ENCODE data around the gene MLLT6. TPM values are rescaled to one million over a fixed set of nuclear protein-coding genes. Genes with fewer than 3 reads are reported as not detected.

The MLLT6 gene
- total and polyA plus RNA-seq, 2 of the 13 experiments (the other 11 are each of a cell fraction or from before 2014, with no cell fraction given): 50.7 to 69.5 TPM

DNA sequence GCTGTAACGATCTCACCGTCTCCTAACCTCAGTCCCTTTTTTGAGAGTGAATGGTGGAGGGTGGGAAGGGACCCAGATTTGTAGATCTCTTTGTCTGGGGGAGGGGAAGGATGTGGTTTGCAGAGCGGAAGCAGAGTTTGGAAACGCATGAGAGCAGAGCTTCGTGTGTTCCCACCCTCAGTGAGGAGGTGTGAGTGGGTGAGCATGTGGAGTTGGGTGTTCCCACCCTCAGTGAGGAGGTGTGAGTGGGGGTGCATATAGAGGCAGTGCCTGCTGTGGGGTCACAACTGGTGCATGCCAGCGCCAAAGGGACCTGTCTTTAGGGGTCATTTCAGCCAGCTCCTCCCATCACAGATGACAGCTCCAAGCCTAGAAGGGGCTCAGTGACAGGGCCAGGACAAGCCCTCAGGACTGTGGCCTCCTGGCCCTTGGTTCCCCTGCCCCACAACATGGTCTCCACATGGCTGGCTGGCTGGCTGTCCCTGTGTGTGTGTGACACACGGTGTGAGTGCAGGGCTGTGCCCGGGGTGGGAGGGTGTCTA, 23.3 kb downstream of the MLLT6 start (continued):
- TF ChIP-seq, protein P1, sequence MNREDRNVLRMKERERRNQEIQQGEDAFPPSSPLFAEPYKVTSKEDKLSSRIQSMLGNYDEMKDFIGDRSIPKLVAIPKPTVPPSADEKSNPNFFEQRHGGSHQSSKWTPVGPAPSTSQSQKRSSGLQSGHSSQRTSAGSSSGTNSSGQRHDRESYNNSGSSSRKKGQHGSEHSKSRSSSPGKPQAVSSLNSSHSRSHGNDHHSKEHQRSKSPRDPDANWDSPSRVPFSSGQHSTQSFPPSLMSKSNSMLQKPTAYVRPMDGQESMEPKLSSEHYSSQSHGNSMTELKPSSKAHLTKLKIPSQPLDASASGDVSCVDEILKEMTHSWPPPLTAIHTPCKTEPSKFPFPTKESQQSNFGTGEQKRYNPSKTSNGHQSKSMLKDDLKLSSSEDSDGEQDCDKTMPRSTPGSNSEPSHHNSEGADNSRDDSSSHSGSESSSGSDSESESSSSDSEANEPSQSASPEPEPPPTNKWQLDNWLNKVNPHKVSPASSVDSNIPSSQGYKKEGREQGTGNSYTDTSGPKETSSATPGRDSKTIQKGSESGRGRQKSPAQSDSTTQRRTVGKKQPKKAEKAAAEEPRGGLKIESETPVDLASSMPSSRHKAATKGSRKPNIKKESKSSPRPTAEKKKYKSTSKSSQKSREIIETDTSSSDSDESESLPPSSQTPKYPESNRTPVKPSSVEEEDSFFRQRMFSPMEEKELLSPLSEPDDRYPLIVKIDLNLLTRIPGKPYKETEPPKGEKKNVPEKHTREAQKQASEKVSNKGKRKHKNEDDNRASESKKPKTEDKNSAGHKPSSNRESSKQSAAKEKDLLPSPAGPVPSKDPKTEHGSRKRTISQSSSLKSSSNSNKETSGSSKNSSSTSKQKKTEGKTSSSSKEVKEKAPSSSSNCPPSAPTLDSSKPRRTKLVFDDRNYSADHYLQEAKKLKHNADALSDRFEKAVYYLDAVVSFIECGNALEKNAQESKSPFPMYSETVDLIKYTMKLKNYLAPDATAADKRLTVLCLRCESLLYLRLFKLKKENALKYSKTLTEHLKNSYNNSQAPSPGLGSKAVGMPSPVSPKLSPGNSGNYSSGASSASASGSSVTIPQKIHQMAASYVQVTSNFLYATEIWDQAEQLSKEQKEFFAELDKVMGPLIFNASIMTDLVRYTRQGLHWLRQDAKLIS (CRISPR knock-in tag; IDR thresholded peaks at IDR 0.05): no peak
- no peak for TF ChIP-seq ZNF367 (CRISPR knock-in tag; IDR thresholded peaks at IDR 0.05; ENCODE audit: borderline replicate concordance)
- peak; percentile 50; the same call in 1 of the 2 replicates for TF ChIP-seq KDM2A (CRISPR knock-in tag; IDR thresholded peaks at IDR 0.05; ENCODE audit: borderline replicate concordance, low read depth)
- TF ChIP-seq HOXA5 (CRISPR knock-in tag; IDR thresholded peaks at IDR 0.05): no peak
- TF ChIP-seq ZNF776 (CRISPR knock-in tag; IDR thresholded peaks at IDR 0.05): 0 out of 2 replicates have a peak, but pooled peaks have one; percentile 37
- TF ChIP-seq MIXL1 (CRISPR knock-in tag; IDR thresholded peaks at IDR 0.05): no peak
- 0 out of 2 replicates have a peak, but pooled peaks have one; percentile 37 for TF ChIP-seq ZNF768 (CRISPR knock-in tag; IDR thresholded peaks at IDR 0.05)
- 0 out of 2 replicates have a peak, but pooled peaks have one; percentile 46 for TF ChIP-seq SSRP1 (CRISPR knock-in tag; IDR thresholded peaks at IDR 0.05)
- TF ChIP-seq NR2F2 (IDR thresholded peaks at IDR 0.05; ENCODE audit: borderline replicate concordance, low read depth): no peak
- no peak for TF ChIP-seq ZSCAN9 (CRISPR knock-in tag; IDR thresholded peaks at IDR 0.05; ENCODE audit: borderline replicate concordance)
- TF ChIP-seq POLR2A (IDR thresholded peaks at IDR 0.05; ENCODE audit: insufficient read depth in 1 of 2, low read depth in 2 of 2, low read length in 2 of 2): peak in 1 of 2 experiments; percentile 58; a peak in 1 of 4 replicates
- TF ChIP-seq BORCS8-MEF2B (CRISPR knock-in tag; IDR thresholded peaks at IDR 0.05): 0 out of 2 replicates have a peak, but pooled peaks have one; percentile 8
- TF ChIP-seq RBM39 (IDR thresholded peaks at IDR 0.05; ENCODE audit: low read depth, low read length, poor library complexity, severe bottlenecking): no peak
- no peak for TF ChIP-seq NPAS2 (CRISPR knock-in tag; IDR thresholded peaks at IDR 0.05; ENCODE audit: borderline replicate concordance)
- TF ChIP-seq, protein P2, sequence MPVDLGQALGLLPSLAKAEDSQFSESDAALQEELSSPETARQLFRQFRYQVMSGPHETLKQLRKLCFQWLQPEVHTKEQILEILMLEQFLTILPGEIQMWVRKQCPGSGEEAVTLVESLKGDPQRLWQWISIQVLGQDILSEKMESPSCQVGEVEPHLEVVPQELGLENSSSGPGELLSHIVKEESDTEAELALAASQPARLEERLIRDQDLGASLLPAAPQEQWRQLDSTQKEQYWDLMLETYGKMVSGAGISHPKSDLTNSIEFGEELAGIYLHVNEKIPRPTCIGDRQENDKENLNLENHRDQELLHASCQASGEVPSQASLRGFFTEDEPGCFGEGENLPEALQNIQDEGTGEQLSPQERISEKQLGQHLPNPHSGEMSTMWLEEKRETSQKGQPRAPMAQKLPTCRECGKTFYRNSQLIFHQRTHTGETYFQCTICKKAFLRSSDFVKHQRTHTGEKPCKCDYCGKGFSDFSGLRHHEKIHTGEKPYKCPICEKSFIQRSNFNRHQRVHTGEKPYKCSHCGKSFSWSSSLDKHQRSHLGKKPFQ (CRISPR knock-in tag; IDR thresholded peaks at IDR 0.05; ENCODE audit: insufficient replicate concordance): no peak
- TF ChIP-seq, protein P3, sequence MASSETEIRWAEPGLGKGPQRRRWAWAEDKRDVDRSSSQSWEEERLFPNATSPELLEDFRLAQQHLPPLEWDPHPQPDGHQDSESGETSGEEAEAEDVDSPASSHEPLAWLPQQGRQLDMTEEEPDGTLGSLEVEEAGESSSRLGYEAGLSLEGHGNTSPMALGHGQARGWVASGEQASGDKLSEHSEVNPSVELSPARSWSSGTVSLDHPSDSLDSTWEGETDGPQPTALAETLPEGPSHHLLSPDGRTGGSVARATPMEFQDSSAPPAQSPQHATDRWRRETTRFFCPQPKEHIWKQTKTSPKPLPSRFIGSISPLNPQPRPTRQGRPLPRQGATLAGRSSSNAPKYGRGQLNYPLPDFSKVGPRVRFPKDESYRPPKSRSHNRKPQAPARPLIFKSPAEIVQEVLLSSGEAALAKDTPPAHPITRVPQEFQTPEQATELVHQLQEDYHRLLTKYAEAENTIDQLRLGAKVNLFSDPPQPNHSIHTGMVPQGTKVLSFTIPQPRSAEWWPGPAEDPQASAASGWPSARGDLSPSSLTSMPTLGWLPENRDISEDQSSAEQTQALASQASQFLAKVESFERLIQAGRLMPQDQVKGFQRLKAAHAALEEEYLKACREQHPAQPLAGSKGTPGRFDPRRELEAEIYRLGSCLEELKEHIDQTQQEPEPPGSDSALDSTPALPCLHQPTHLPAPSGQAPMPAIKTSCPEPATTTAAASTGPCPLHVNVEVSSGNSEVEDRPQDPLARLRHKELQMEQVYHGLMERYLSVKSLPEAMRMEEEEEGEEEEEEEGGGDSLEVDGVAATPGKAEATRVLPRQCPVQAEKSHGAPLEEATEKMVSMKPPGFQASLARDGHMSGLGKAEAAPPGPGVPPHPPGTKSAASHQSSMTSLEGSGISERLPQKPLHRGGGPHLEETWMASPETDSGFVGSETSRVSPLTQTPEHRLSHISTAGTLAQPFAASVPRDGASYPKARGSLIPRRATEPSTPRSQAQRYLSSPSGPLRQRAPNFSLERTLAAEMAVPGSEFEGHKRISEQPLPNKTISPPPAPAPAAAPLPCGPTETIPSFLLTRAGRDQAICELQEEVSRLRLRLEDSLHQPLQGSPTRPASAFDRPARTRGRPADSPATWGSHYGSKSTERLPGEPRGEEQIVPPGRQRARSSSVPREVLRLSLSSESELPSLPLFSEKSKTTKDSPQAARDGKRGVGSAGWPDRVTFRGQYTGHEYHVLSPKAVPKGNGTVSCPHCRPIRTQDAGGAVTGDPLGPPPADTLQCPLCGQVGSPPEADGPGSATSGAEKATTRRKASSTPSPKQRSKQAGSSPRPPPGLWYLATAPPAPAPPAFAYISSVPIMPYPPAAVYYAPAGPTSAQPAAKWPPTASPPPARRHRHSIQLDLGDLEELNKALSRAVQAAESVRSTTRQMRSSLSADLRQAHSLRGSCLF (CRISPR knock-in tag; IDR thresholded peaks at IDR 0.05; ENCODE audit: borderline replicate concordance): no peak
- no peak for TF ChIP-seq KMT2A (CRISPR knock-in tag; IDR thresholded peaks at IDR 0.05)
- TF ChIP-seq, protein P4, sequence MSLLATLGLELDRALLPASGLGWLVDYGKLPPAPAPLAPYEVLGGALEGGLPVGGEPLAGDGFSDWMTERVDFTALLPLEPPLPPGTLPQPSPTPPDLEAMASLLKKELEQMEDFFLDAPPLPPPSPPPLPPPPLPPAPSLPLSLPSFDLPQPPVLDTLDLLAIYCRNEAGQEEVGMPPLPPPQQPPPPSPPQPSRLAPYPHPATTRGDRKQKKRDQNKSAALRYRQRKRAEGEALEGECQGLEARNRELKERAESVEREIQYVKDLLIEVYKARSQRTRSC (CRISPR knock-in tag; IDR thresholded peaks at IDR 0.05; ENCODE audit: low read depth): no peak
- no peak for TF ChIP-seq CCDC6 (CRISPR knock-in tag; IDR thresholded peaks at IDR 0.05)
- TF ChIP-seq CBX2 (IDR thresholded peaks at IDR 0.05; ENCODE audit: low read depth, low read length): no peak
- TF ChIP-seq CBX2 (CRISPR knock-in tag; IDR thresholded peaks at IDR 0.05; ENCODE audit: low read depth): no peak

Measured in HepG2 (cell line).